ENCODE measurements around the gene IRF2BP1.
A peak's percentile ranks its signal among the peaks of the same experiment; 100 is the strongest.
"Not testable (repeated sequence)": the region's sequence is repeated elsewhere in the genome, so short reads cannot be mapped to it uniquely, and the experiment has no call there.

IRF2BP1 gene

GRCh38 chr19:45881082-45881908 is 4.6 kb downstream of the IRF2BP1 start:
- no peak for DNase-seq (ENCODE audit: low spot score)

- DNase-seq (ENCODE audit: low spot score): no peak
Measured at GRCh38 chr19:45879971-45880370, 6.0 kb downstream of the IRF2BP1 start.

GRCh38 chr19:45879055-45879454 is 6.9 kb downstream of the IRF2BP1 start:
- no peak for DNase-seq (ENCODE audit: low spot score)

GRCh38 chr19:45878043-45878794 is 7.7 kb downstream of the IRF2BP1 start:
- DNase-seq (ENCODE audit: low spot score): no peak

- DNase-seq (ENCODE audit: low spot score): no peak
Measured at GRCh38 chr19:45876411-45877197, 9.3 kb downstream of the IRF2BP1 start.

- DNase-seq (ENCODE audit: low spot score): no peak
Measured at GRCh38 chr19:45876161-45876410, 9.9 kb downstream of the IRF2BP1 start.

- DNase-seq (ENCODE audit: low spot score): no peak
Measured at GRCh38 chr19:45874620-45874966, 11.3 kb downstream of the IRF2BP1 start.

- no peak for DNase-seq (ENCODE audit: low spot score)
Measured at GRCh38 chr19:45873219-45873772, 12.6 kb downstream of the IRF2BP1 start.

GRCh38 chr19:45872095-45872919 is 13.6 kb downstream of the IRF2BP1 start:
- no peak for DNase-seq (ENCODE audit: low spot score)

- DNase-seq (ENCODE audit: low spot score): no peak
Measured at GRCh38 chr19:45870798-45871197, 15.1 kb downstream of the IRF2BP1 start.

GRCh38 chr19:45867241-45867640 is 18.7 kb downstream of the IRF2BP1 start:
- not testable (repeated sequence) for DNase-seq (ENCODE audit: low spot score)

GRCh38 chr19:45866400-45867176 is 19.4 kb downstream of the IRF2BP1 start:
- no peak for DNase-seq (ENCODE audit: low spot score)

GRCh38 chr19:45865269-45865948 is 20.5 kb downstream of the IRF2BP1 start:
- DNase-seq (ENCODE audit: low spot score): no peak

GRCh38 chr19:45864629-45865082 is 21.3 kb downstream of the IRF2BP1 start:
- DNase-seq (ENCODE audit: low spot score): no peak

- DNase-seq (ENCODE audit: low spot score): peak; percentile 23
Measured at GRCh38 chr19:45863840-45864628, 21.9 kb downstream of the IRF2BP1 start, which contains the start of gene FOXA3. Gene FOXA3, plus strand, starts transcription at chr19:45864326. Its CDS starts 131 bp downstream, at chr19:45864457.

- no peak for DNase-seq (ENCODE audit: low spot score)
Measured at GRCh38 chr19:45863335-45863839, 22.6 kb downstream of the IRF2BP1 start.

GRCh38 chr19:45862564-45863334 is 23.2 kb downstream of the IRF2BP1 start, which contains the start of gene SYMPK:
Gene SYMPK, minus strand, starts transcription at chr19:45863147. Its CDS starts 8,652 bp downstream, at chr19:45854495.
- DNase-seq (ENCODE audit: low spot score): peak; percentile 99

GRCh38 chr19:45862271-45862563 is 23.7 kb downstream of the IRF2BP1 start:
- no peak for DNase-seq (ENCODE audit: low spot score)
